BLaER1 (cell line): Measurements from ENCODE around the gene ST6GALNAC4.

Source experiments
- H3K27ac ChIP-seq: shearing (Covaris generic); formaldehyde crosslinking; 2 replicates; pipeline ENCODE4 v1.8.1; 2022
- H3K27me3 ChIP-seq: shearing (Covaris generic); formaldehyde crosslinking; 2 replicates; pipeline ENCODE4 v1.8.1; 2022
- H3K36me3 ChIP-seq: shearing (Covaris generic); formaldehyde crosslinking; 2 replicates; pipeline ENCODE4 v1.8.1; 2022
- H3K4me1 ChIP-seq: shearing (Covaris generic); formaldehyde crosslinking; 2 replicates; pipeline ENCODE4 v1.8.1; 2022
- H3K4me2 ChIP-seq: shearing (Covaris generic); formaldehyde crosslinking; 2 replicates; pipeline ENCODE4 v1.8.1; 2022
- H3K4me3 ChIP-seq: shearing (Covaris generic); formaldehyde crosslinking; 2 replicates; pipeline ENCODE4 v1.8.1; 2022
- H3K9ac ChIP-seq: shearing (Covaris generic); formaldehyde crosslinking; 2 replicates; pipeline ENCODE4 v1.8.1; 2022
- H3K9me3 ChIP-seq: shearing (Covaris generic); formaldehyde crosslinking; 2 replicates; pipeline ENCODE4 v1.8.1; 2022
- H4K20me1 ChIP-seq: shearing (Covaris generic); formaldehyde crosslinking; 2 replicates; pipeline ENCODE4 v1.8.1; 2022
- Cebpa-rat ChIP-seq: shearing (Covaris generic); IDR thresholded peaks from 2 replicates; pipeline ENCODE4 v1.8.1; 2022

ST6GALNAC4 gene

DNA sequence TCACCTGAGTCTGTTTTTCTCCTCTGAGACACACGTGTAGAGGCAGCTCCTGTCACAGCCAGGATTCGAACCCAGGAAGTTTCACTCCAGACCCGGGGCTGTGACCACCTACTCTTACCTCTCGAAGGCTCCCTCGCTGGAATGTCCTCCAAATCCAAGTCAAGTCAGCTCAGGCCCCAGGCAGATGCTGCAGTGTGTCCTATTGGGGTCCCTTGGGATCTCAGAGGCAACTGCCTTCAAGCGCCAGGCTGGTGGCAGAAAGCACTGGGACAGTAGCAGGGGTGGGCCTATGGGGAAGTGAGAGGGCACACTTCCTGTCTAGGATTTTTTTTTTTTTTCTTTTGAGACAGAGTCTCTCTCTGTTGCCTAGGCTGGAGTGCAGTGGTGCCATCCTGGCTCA is 762 bp upstream of the ST6GALNAC4 start:
- peaks cover 82% of the 10 kb centered on the region for H3K4me1 ChIP-seq
- no peaks in the 10 kb centered on the region for H3K9me3 ChIP-seq
- H4K20me1 ChIP-seq = peaks cover 20% of the 10 kb centered on the region; the same call in 1 of the 2 replicates
- peak overlapping the region; percentile 82 for H3K27ac ChIP-seq
- peak overlapping the region; percentile 94 for H3K4me3 ChIP-seq
- no peak for TF ChIP-seq Cebpa-rat
- peak overlapping the region; percentile 84 for H3K4me2 ChIP-seq
- peak overlapping the region; percentile 65 for H3K9ac ChIP-seq
- peaks cover 6% of the 10 kb centered on the region; the same call in 1 of the 2 replicates for H3K27me3 ChIP-seq
- H3K36me3 ChIP-seq = peaks cover 25% of the 10 kb centered on the region

DNA sequence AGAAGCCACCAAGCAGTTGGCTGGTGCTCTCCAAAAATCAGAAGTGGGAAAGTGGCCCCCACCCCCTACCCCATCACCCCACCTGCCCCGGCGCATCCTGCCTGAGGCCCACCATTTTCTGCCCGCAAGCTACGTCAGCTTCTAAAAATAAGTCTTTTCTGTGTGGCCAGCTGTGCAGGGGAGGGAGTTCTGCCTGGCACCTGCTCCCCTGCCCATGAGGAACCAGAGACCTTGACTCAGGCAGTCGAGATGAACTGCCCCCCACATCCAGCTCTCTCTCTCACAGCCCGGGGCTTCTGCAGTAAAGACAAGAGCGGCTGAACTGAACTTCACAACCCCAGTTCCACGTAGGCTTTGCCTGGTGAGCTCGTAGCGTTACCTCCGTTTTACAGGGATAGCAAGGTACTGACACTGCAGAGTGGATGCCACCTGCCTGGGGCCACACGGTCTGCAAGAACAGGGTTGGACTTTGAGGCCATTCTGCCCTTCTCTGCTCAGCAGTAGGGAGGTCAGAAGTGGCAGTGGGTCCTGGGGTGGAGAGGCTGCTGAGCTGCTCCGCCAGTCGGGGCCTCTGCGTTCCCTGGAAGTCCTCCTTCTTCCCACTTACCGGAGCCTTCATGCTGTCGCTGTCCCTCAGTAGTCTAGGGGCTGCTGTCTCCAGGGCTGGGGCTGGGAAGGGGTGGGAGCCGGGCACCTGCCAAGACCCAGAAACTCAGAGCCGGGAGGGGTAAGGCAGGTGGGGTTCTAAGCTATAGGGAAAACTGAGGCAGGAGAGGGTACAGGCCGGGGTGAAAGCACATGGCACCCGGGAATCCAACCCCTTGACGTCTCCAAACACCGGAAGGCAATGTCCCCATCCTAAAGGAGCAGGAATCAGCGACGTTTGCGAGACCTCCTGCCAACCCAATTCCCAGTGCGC is 781 bp downstream of the ST6GALNAC4 start:
- H3K4me3 ChIP-seq = peak overlapping the region; percentile 94
- H3K36me3 ChIP-seq = peaks cover 40% of the 10 kb centered on the region
- H3K9me3 ChIP-seq = no peaks in the 10 kb centered on the region
- TF ChIP-seq Cebpa-rat = no peak
- H4K20me1 ChIP-seq = peaks cover 27% of the 10 kb centered on the region
- peak overlapping the region; percentile 98 for H3K9ac ChIP-seq
- peaks cover 85% of the 10 kb centered on the region for H3K4me1 ChIP-seq
- peak overlapping the region; percentile 98 for H3K27ac ChIP-seq
- H3K4me2 ChIP-seq = peak overlapping the region; percentile 90
- no peaks in the 10 kb centered on the region for H3K27me3 ChIP-seq

DNA sequence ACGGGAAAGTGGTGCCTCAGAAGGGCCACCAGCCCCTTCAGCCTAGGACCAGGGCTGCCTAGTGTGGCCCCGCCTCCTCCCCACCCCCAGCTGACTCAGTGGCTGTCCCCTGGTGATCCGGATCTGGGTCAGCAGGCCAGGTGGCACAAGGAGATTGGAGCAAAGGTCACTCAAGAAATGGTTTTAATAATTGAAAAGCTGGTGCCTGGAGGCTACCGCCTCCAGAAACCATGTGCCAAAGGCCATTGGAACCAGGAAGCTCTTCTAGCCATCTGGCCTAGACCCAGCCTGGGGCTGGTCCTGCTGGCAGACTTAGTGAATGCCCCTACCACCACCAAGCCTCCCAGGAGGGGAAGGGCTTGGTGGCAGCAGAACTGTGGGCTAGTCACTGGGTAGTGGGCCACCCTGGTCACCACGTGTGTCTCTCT is 1.5 kb downstream of the ST6GALNAC4 start:
- no peaks in the 10 kb centered on the region for H3K9me3 ChIP-seq
- no peak for TF ChIP-seq Cebpa-rat
- peaks cover 47% of the 10 kb centered on the region for H3K36me3 ChIP-seq
- H4K20me1 ChIP-seq = peaks cover 34% of the 10 kb centered on the region
- H3K27ac ChIP-seq = peak overlapping the region; percentile 98
- peak overlapping the region; percentile 98 for H3K9ac ChIP-seq
- peak overlapping the region; percentile 94 for H3K4me3 ChIP-seq
- peaks cover 85% of the 10 kb centered on the region for H3K4me1 ChIP-seq
- peak overlapping the region; percentile 90 for H3K4me2 ChIP-seq
- H3K27me3 ChIP-seq = no peaks in the 10 kb centered on the region

DNA sequence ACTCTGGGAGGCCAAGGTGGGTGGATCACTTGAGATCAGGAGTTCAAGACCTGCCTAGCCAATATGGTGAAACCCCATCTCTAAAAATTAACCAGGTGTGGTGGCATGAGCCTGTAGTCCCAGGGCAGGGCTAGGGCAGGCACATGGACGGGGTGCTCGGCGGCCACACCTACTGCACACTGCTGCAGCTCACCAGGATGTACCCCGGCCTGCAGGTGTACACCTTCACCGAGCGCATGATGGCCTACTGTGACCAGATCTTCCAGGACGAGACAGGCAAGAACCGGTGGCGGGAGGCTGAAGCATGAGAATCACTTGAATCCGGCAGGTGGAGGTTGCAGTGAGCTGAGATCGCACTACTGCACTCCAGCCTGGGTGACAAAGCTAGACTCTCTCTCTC is 3.2 kb downstream of the ST6GALNAC4 start:
- no peaks in the 10 kb centered on the region for H3K27me3 ChIP-seq
- peak overlapping the region; percentile 98; the same call in 1 of the 2 replicates for H3K9ac ChIP-seq
- H3K27ac ChIP-seq = peak overlapping the region; percentile 98; the same call in 1 of the 2 replicates
- H3K4me3 ChIP-seq = no peak overlapping the region
- peak overlapping the region; percentile 90; the same call in 1 of the 2 replicates for H3K4me2 ChIP-seq
- peaks cover 62% of the 10 kb centered on the region for H3K36me3 ChIP-seq
- no peak for TF ChIP-seq Cebpa-rat
- peaks cover 44% of the 10 kb centered on the region for H4K20me1 ChIP-seq
- no peaks in the 10 kb centered on the region for H3K9me3 ChIP-seq
- peaks cover 80% of the 10 kb centered on the region for H3K4me1 ChIP-seq

DNA sequence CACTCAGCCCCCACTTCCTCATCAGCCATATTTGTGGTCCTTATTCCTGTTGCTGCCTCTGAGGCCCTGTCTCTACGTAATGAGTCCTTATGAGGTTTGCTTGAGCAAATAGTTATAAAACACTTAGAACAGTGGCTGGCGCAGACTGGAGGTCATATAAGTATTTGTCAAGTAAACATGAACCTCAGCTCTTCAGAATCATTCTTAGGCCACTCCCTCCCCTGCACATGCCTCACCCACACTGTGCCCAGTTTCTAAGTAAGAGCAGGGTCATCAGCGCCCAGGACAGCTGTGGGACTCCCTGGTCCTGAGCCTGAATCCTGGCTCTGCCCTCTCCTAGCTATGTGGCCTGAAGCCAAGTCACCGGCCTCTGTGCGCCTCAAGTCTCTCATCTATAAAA is 4.0 kb downstream of the ST6GALNAC4 start:
- H3K4me1 ChIP-seq = peaks cover 76% of the 10 kb centered on the region
- H3K4me2 ChIP-seq = peak overlapping the region; percentile 90
- no peaks in the 10 kb centered on the region for H3K27me3 ChIP-seq
- peak overlapping the region; percentile 98; the same call in 1 of the 2 replicates for H3K27ac ChIP-seq
- no peaks in the 10 kb centered on the region for H3K9me3 ChIP-seq
- no peak for TF ChIP-seq Cebpa-rat
- H3K9ac ChIP-seq = peak overlapping the region; percentile 60
- H3K36me3 ChIP-seq = peaks cover 70% of the 10 kb centered on the region
- H3K4me3 ChIP-seq = no peak overlapping the region
- H4K20me1 ChIP-seq = peaks cover 44% of the 10 kb centered on the region

DNA sequence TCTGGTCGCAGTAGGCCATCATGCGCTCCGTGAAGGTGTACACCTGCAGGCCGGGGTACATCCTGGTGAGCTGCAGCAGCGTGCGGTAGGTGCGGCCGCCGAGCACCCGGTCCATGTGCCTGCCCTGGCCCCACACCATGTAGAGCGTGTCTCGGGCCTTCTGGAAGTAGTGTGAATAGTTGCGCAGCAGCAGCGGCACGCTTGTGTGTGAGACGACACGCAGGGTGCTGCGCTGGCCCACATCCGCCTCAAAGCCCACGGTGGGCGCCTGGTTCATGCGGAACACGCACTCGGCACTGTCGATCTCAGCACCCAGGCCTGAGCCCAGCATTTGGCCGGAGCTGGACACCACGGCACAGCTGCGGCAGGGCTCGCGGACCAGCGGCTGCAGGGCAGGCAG is 4.5 kb downstream of the ST6GALNAC4 start:
- peaks cover 76% of the 10 kb centered on the region for H3K4me1 ChIP-seq
- no peaks in the 10 kb centered on the region for H3K27me3 ChIP-seq
- H3K4me3 ChIP-seq = peak overlapping the region; percentile 26; the same call in 1 of the 2 replicates
- H3K9ac ChIP-seq = peak overlapping the region; percentile 60
- no peaks in the 10 kb centered on the region for H3K9me3 ChIP-seq
- no peak for TF ChIP-seq Cebpa-rat
- peaks cover 75% of the 10 kb centered on the region for H3K36me3 ChIP-seq
- peak overlapping the region; percentile 98 for H3K27ac ChIP-seq
- H3K4me2 ChIP-seq = peak overlapping the region; percentile 90
- H4K20me1 ChIP-seq = peaks cover 44% of the 10 kb centered on the region

DNA sequence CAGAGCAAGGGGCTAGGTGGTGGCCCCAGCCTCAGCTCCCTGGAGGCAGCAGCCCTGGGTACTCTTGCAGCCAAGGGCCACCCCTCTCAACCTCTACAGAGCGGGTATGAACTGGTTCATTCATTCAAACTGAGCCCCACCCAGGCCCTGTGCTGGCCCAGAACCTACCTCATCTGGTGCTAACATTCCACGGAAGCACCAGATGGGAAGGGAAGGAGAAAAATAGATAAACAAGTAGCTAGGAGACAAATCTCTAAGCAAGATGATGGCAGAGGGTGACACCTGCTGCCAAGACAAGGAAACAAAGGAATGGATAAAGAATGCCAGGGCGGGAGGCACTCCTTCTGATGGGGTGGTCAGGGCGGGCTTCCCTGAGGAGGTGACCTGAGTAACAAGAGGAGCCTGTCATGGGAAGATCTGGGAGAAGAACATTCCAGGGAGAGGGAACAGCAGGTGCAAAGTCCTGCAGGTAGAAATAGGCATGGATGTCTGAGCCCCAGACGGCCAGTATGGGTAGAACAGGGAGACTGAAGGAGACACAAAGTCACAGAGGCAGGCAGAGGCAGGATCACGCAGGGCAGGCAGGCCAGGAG is 6.1 kb downstream of the ST6GALNAC4 start:
- Histone ChIP-seq H3K36me3 (peaks cover 78% of the 10 kb centered on the region), H3K4me3 (no peak overlapping the region; the same call in 1 of the 2 replicates), H3K27me3 (no peaks in the 10 kb centered on the region), H3K9ac (peak overlapping the region; percentile 17), H4K20me1 (peaks cover 44% of the 10 kb centered on the region), H3K9me3 (no peaks in the 10 kb centered on the region), H3K27ac (peak overlapping the region; percentile 98), H3K4me1 (peaks cover 89% of the 10 kb centered on the region), H3K4me2 (peak overlapping the region; percentile 90)
- no peak for TF ChIP-seq Cebpa-rat

DNA sequence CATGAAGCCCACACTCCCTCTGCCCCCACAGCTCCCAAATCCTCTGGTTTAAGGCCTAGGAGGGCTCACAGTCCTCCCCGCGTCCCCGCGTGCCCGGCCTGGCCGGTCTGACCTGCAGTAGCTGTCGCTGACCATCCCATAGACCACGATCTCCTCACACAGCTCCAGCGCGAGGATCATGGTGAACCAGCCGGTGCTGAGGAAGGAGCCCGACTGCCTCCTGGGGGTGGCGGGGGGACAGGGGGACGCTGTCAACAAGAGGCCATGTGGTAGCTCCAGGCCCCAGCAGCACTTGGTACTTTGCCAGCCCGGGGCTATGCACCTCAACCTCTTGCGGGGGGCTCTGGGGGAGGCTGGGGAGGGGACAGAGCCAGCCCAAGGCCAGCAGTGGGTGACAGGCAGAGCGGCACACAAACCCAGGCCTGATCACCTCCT is 7.0 kb downstream of the ST6GALNAC4 start:
- H3K9ac ChIP-seq = peak overlapping the region; percentile 17
- peaks cover 75% of the 10 kb centered on the region for H3K36me3 ChIP-seq
- H3K9me3 ChIP-seq = no peaks in the 10 kb centered on the region
- peaks cover 43% of the 10 kb centered on the region for H4K20me1 ChIP-seq
- peaks cover 90% of the 10 kb centered on the region for H3K4me1 ChIP-seq
- TF ChIP-seq Cebpa-rat = no peak
- H3K27ac ChIP-seq = peak overlapping the region; percentile 98
- H3K27me3 ChIP-seq = no peaks in the 10 kb centered on the region
- H3K4me2 ChIP-seq = peak overlapping the region; percentile 90
- no peak overlapping the region for H3K4me3 ChIP-seq

DNA sequence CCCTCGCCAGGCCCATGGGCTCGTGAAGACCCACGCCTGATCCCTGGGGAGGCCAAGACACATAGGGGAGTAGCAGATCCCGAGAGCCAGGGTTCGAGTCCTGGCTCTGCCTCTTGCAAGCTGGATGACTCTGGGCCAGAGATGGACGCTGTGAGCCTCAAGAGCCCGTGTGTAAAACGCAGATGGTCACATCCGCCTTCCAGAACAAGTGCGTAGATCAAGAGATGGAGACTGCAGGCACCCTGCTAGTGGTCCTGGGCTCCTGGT is 8.2 kb downstream of the ST6GALNAC4 start:
- no peak overlapping the region for H3K4me3 ChIP-seq
- peaks cover 90% of the 10 kb centered on the region for H3K4me1 ChIP-seq

More for the DNA sequence above, 8.2 kb downstream of the ST6GALNAC4 start:
- H3K9me3 ChIP-seq = no peaks in the 10 kb centered on the region
- peaks cover 38% of the 10 kb centered on the region for H4K20me1 ChIP-seq
- no peaks in the 10 kb centered on the region for H3K27me3 ChIP-seq
- no peak for TF ChIP-seq Cebpa-rat
- H3K27ac ChIP-seq = no peak overlapping the region
- no peak overlapping the region for H3K4me2 ChIP-seq
- peaks cover 63% of the 10 kb centered on the region for H3K36me3 ChIP-seq
- H3K9ac ChIP-seq = no peak overlapping the region
